Liver (tissue), 3 donors: ENCODE data around the gene TOLLIP.

Source experiments
- CTCF ChIP-seq: fragments of 150-350 bp; IDR thresholded peaks from 2 replicates; pipeline ENCODE4 v1.5.1; 2017; ENCODE audit warnings: improper control_type of control experiment, low read depth, low read length; ENCODE audit not compliant: missing input control
- JUND ChIP-seq, 2 donors: IDR thresholded peaks; 2 replicates each; pipeline ENCODE4 v1.6.1; 2016; ENCODE audit warnings: antibody characterized with exemption in 2 of 2
- donor health status: healthy.
- donor health status: healthy.

DNA sequence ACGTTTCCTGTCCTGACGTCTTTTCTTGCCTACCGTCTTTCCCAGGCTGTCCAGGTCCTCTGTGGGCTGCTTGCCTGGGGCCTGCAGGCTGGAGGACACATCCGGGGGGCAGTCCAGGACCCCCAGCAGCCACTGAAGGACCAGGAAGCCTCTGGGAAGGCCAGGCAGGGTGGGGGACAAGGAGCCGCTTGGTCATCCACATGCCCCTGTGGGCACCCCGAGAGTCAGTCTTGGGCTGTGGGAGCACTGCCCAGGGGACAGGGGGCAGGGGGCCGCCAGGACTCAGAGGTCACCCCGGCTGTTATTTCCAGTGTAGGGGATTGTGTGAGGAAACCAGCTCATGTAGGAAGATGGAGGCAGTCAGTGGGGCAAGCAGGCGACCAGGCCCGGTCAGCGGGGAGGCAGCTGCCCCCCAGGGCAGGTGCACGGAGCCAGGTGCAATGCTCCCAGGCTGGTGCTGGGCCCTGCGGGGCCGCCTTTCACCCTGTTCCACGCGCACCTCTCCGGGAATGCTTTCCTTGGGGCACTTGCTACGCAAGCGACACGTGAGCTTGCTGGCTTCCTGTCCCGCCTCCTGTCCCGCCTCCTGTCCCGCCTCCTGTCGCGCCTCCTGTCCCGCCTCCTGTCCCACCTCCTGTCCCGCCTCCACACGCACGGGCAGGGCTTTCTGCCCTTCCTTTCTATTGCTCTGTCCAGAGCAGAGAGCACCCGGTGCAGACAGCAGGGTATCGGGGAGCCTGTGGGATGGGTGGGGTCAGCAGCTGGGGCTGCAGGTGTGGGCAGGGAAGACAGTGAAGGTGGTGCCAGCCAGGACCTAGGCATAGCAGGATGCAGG lies 47.0 kb downstream of the TOLLIP start:
- TF ChIP-seq CTCF: no peak
- no peak for TF ChIP-seq JUND (IDR thresholded peaks at IDR 0.05)
